ENCODE data around the gene REELD1.

DNA sequence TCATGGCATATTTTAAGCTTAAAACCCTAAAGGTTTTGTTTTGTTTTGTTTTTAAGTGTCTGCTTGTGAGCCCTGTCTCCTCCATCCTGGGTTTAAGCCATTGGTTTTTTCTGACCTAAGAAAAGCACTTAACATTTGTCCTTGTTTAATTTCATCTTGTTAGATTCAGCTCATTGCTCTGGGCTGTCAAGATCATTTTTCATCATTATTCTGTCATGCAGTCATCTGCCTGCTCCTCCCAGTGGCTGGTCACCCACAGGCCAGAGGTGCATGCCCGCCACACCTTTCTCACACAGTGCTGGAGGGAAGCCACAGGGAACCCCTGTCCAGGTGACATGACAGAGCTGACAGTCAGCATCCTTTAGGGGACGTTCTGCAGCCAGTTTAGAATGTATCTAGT, 11.7 kb upstream of the REELD1 start:
- TF ChIP-seq POLR2A (IDR thresholded peaks at IDR 0.05; ENCODE audit: low read depth, low read length) (no peak), MYC (IDR thresholded peaks at IDR 0.05; ENCODE audit: low read depth, low read length) (no peak), JUN (IDR thresholded peaks at IDR 0.05; ENCODE audit: borderline replicate concordance, insufficient read depth, insufficient read length, low read depth) (no peak), EZH2 (IDR thresholded peaks at IDR 0.05; ENCODE audit: borderline replicate concordance, low read depth, low read length, severe bottlenecking) (no peak), GATA2 (IDR thresholded peaks at IDR 0.05; ENCODE audit: insufficient read depth, insufficient read length, low read depth, low read length) (no peak)
- TF ChIP-seq, protein P1, sequence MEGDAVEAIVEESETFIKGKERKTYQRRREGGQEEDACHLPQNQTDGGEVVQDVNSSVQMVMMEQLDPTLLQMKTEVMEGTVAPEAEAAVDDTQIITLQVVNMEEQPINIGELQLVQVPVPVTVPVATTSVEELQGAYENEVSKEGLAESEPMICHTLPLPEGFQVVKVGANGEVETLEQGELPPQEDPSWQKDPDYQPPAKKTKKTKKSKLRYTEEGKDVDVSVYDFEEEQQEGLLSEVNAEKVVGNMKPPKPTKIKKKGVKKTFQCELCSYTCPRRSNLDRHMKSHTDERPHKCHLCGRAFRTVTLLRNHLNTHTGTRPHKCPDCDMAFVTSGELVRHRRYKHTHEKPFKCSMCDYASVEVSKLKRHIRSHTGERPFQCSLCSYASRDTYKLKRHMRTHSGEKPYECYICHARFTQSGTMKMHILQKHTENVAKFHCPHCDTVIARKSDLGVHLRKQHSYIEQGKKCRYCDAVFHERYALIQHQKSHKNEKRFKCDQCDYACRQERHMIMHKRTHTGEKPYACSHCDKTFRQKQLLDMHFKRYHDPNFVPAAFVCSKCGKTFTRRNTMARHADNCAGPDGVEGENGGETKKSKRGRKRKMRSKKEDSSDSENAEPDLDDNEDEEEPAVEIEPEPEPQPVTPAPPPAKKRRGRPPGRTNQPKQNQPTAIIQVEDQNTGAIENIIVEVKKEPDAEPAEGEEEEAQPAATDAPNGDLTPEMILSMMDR (IDR thresholded peaks at IDR 0.05; ENCODE audit: extremely low read depth in 1 of 2, insufficient read depth in 1 of 2, low read depth in 1 of 2, low read length in 2 of 2) = no peak

Data from endothelial cell of umbilical vein (primary cell).